ENCODE data around the gene STT3A. TPM values are rescaled to one million over a fixed set of nuclear protein-coding genes. Genes with fewer than 3 reads are reported as not detected.

Gene STT3A
- total RNA-seq, 2 experiments from 2014 or later = 35.1 to 38.6 TPM

DNA sequence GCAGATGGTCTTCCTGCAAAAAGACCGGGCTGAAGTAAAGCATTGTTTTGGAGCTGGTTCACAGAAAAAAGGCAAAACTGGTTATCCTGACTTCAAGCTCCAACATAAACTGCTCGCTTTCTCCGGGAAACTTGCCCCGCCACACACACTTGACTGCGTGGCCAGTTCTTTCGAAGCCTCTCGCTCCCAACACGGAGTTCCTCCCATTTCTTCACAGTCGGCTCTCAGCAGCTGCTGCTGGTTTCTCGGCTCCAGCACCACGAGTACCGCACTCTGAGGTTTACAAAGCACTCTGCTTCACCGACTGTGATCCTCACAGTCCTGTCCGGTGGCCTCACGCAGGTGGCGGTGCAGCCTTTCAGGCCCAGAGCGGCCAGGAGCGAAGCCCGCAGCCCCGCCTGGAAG is 32.6 kb downstream of the STT3A start:
- Mint-ChIP-seq H3K27me3 (no peaks in the 10 kb centered on the region), H3K36me3 (ENCODE audit: low read depth) (peaks cover 32% of the 10 kb centered on the region), H3K4me3 (peak overlapping the region; percentile 100), H3K9me3 (no peaks in the 10 kb centered on the region), H3K4me1 (ENCODE audit: low read depth) (peaks cover 22% of the 10 kb centered on the region), H3K27ac (peak overlapping the region; percentile 66)
- H3K4me1 ChIP-seq (ENCODE audit: insufficient read depth, low read length) = peaks cover 19% of the 10 kb centered on the region
- peak overlapping the region; percentile 87 for H3K4me3 ChIP-seq (ENCODE audit: low read length)
- ATAC-seq (ENCODE audit: poor library complexity) (no peak), DNase-seq (no peak)
- peak overlapping the region; percentile 94 to 98 for H3K27ac ChIP-seq (ENCODE audit: low read depth in 1 of 2, low read length in 2 of 2)
- no peaks in the 10 kb centered on the region for H3K9me3 ChIP-seq (ENCODE audit: control insufficient read depth in 1 of 2, insufficient read depth in 1 of 2, low read length in 2 of 2)
- intact Hi-C loops (cut with DNase I, micrococcal nuclease) = loop anchor here (2.0 to 10.0 kb wide), 10 partner anchors 28 to 660 kb away; partner anchors contain the start of genes CDON (in 1 of the 2), DDX25 (in 1 of the 2), FAM118B (in 1 of the 2) and HYLS1 (in 1 of the 2)
- H3K36me3 ChIP-seq (ENCODE audit: insufficient read depth, low read length) = peaks cover 20% of the 10 kb centered on the region
- CTCF ChIA-PET = interaction anchor here (1.3 to 1.8 kb wide), 2 partner anchors 33 to 57 kb away, joined by 4 to 5 read pairs; partner anchors contain the start of gene EI24
- POLR2A ChIA-PET = interaction anchor here (0.8 to 5.3 kb wide), 8 partner anchors 13 to 638 kb away, joined by 3 to 61 read pairs (median 5); partner anchors contain the start of genes EI24, HYLS1, PUS3 and STT3A
- no peaks in the 10 kb centered on the region for H3K27me3 ChIP-seq (ENCODE audit: control insufficient read depth in 1 of 2, insufficient read depth in 2 of 2, low read length in 2 of 2)
- TF ChIP-seq CTCF (IDR thresholded peaks at IDR 0.05) = no peak

DNA sequence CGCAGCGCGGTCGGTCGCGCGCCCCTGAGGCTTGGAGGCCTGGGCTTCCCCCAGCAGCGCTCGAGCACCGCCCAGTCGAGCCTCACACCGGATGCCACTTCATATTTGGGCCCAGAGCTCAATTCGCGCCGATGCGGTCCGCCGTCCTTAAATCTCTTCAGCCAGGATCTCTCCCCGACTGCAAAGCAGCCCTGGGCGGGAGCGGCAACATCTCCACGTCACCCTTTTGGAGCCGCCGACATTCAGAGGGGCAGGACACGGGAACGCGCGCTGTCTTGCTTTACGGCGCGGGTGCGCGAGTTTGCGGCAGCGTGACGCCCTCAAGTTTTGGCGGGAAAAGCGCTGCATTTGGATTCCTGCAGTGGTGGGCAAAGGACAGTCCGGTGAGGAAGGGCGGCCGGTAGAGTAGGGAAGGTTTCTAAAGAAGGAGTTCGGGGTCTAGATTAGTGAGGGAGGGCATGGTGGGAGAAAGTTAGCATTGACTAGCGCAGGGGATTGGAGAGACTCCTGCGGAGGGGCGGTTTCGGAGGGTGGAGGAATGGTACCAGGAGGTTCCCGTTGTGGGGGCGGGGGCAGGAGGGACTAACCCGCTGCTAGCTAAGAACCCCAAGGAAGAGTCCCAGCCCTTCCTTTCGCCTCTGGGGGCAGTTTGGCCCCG is 33.1 kb downstream of the STT3A start:
- peak; percentile 66 to 91 (median 78) for DNase-seq
- no peaks in the 10 kb centered on the region for H3K9me3 Mint-ChIP-seq
- TF ChIP-seq CTCF (IDR thresholded peaks at IDR 0.05) = no peak
- peaks cover 22% of the 10 kb centered on the region for H3K4me1 Mint-ChIP-seq (ENCODE audit: low read depth)
- Histone ChIP-seq H3K36me3 (ENCODE audit: insufficient read depth, low read length) (peaks cover 14% of the 10 kb centered on the region), H3K27ac (ENCODE audit: low read depth in 1 of 2, low read length in 2 of 2) (peak overlapping the region; percentile 94 to 98), H3K9me3 (ENCODE audit: control insufficient read depth in 1 of 2, insufficient read depth in 1 of 2, low read length in 2 of 2) (no peaks in the 10 kb centered on the region), H3K4me3 (ENCODE audit: low read length) (peak overlapping the region; percentile 87), H3K27me3 (ENCODE audit: control insufficient read depth in 1 of 2, insufficient read depth in 2 of 2, low read length in 2 of 2) (no peaks in the 10 kb centered on the region), H3K4me1 (ENCODE audit: insufficient read depth, low read length) (peaks cover 19% of the 10 kb centered on the region)
- peak overlapping the region; percentile 100 for H3K4me3 Mint-ChIP-seq
- H3K27ac Mint-ChIP-seq = peak overlapping the region; percentile 66
- ChIA-PET CTCF (interaction anchor here (1.3 to 1.8 kb wide), 2 partner anchors 34 to 57 kb away, joined by 4 to 5 read pairs; partner anchors contain the start of gene EI24), POLR2A (interaction anchor here (0.8 to 5.3 kb wide), 10 partner anchors 12 to 637 kb away, joined by 3 to 61 read pairs (median 3); partner anchors contain the start of genes EI24, HYLS1, PUS3 and RPUSD4)
- intact Hi-C loops (cut with DNase I, micrococcal nuclease) = loop anchor here (1.0 to 10.0 kb wide), 12 partner anchors 29 to 659 kb away; partner anchors contain the start of genes HYLS1 (in 2 of the 2), CDON (in 1 of the 2), DDX25 (in 1 of the 2) and EI24 (in 1 of the 2)
- ATAC-seq (ENCODE audit: poor library complexity) = peak; percentile 89
- peaks cover 27% of the 10 kb centered on the region for H3K36me3 Mint-ChIP-seq (ENCODE audit: low read depth)
- H3K27me3 Mint-ChIP-seq = no peaks in the 10 kb centered on the region

- no peaks in the 10 kb centered on the region for H3K27me3 ChIP-seq (ENCODE audit: control insufficient read depth in 1 of 2, insufficient read depth in 2 of 2, low read length in 2 of 2)
- DNase-seq = peak in 12 of 14 experiments; percentile 2 to 64 (median 14)
- peaks cover 19% of the 10 kb centered on the region for H3K4me1 ChIP-seq (ENCODE audit: insufficient read depth, low read length)
- peak; percentile 38 for TF ChIP-seq CTCF (IDR thresholded peaks at IDR 0.05)
- H3K4me3 Mint-ChIP-seq = peak overlapping the region; percentile 100
- no peaks in the 10 kb centered on the region for H3K9me3 ChIP-seq (ENCODE audit: control insufficient read depth in 1 of 2, insufficient read depth in 1 of 2, low read length in 2 of 2)
- ATAC-seq (ENCODE audit: poor library complexity) = peak; percentile 43
- H3K9me3 Mint-ChIP-seq = no peaks in the 10 kb centered on the region
- H3K4me1 Mint-ChIP-seq (ENCODE audit: low read depth) = peaks cover 22% of the 10 kb centered on the region
- H3K27ac ChIP-seq (ENCODE audit: low read depth in 1 of 2, low read length in 2 of 2) = peak overlapping the region; percentile 94 to 98
- peaks cover 8% of the 10 kb centered on the region for H3K36me3 ChIP-seq (ENCODE audit: insufficient read depth, low read length)
- intact Hi-C loops (cut with DNase I, micrococcal nuclease) = loop anchor here (1.0 to 10.0 kb wide), 10 partner anchors 57 to 658 kb away; partner anchors contain the start of genes HYLS1 (in 2 of the 2), CDON (in 1 of the 2), DDX25 (in 1 of the 2) and EI24 (in 1 of the 2)
- peak overlapping the region; percentile 87 for H3K4me3 ChIP-seq (ENCODE audit: low read length)
- H3K27me3 Mint-ChIP-seq = no peaks in the 10 kb centered on the region
- ChIA-PET POLR2A (interaction anchor here (0.6 to 5.3 kb wide), 4 partner anchors 34 to 585 kb away, joined by 3 to 61 read pairs (median 3); partner anchors contain the start of genes RPUSD4 and STT3A), CTCF (no interaction called here)
- peaks cover 20% of the 10 kb centered on the region for H3K36me3 Mint-ChIP-seq (ENCODE audit: low read depth)
- peak overlapping the region; percentile 66 for H3K27ac Mint-ChIP-seq
These were observed 33.8 kb downstream of the STT3A start for GRCh38 chr11:125626288-125626950.
